Activated B cell treated with CpG ODN at 0.5 μM for 24 hours (primary cell): ENCODE data around the gene GJA8. TPM values are rescaled to one million over a fixed set of nuclear protein-coding genes. Genes with fewer than 3 reads are reported as not detected.
"Not testable (repeated sequence)": the region's sequence is repeated elsewhere in the genome, so short reads cannot be mapped to it uniquely, and the experiment has no call there.

Source experiments
- ATAC-seq: fragments of 200-7000 bp; cut with Tn5 transposase; one replicate; pipeline ENCODE4 v1.10.0; 2021; ENCODE audit warnings: low read depth, mild to moderate bottlenecking, moderate library complexity
- CTCF ChIA-PET: fragments of 350-600 bp; sonication (Branson Sonifier 250); formaldehyde crosslinking; loops from one replicate; lab custom pipeline; 2021; ENCODE audit warnings: antibody characterized with exemption; lab: Charles Lee
- POLR2A ChIA-PET: fragments of 350-600 bp; sonication (Branson Sonifier 250); formaldehyde crosslinking; loops from one replicate; lab custom pipeline; 2021; ENCODE audit warnings: antibody characterized with exemption; lab: Charles Lee
- DNase-seq: peaks from one replicate; pipeline ENCODE4 v3.0.0; 2022
- H3K27ac Mint-ChIP-seq: one replicate; pipeline ENCODE4 v1.8.0; 2020; ENCODE audit warnings: mixed read lengths
- H3K27me3 Mint-ChIP-seq: one replicate; pipeline ENCODE4 v1.8.0; 2021; ENCODE audit warnings: mixed read lengths
- H3K36me3 Mint-ChIP-seq: one replicate; pipeline ENCODE4 v1.8.0; 2021; ENCODE audit warnings: low read depth, mixed read lengths
- H3K4me1 Mint-ChIP-seq: one replicate; pipeline ENCODE4 v1.8.0; 2021; ENCODE audit warnings: mixed read lengths
- H3K4me3 Mint-ChIP-seq: one replicate; pipeline ENCODE4 v1.8.0; 2020; ENCODE audit warnings: mild to moderate bottlenecking, mixed read lengths
- H3K9me3 Mint-ChIP-seq: one replicate; pipeline ENCODE4 v1.8.0; 2020; ENCODE audit warnings: mixed read lengths
- intact Hi-C: fragments of 100-400 bp; cut with micrococcal nuclease; formaldehyde crosslinking; loops from one replicate; pipeline ENCODE4 v1.15.1; 2024
- total RNA-seq: library from RNA; stranded (reverse); gene quantifications from 2 replicates; pipeline ENCODE4 v1.2.3, GENCODE V29; 2022

Gene GJA8
- total RNA-seq, 1 donor from 2014 or later: not detected

DNA sequence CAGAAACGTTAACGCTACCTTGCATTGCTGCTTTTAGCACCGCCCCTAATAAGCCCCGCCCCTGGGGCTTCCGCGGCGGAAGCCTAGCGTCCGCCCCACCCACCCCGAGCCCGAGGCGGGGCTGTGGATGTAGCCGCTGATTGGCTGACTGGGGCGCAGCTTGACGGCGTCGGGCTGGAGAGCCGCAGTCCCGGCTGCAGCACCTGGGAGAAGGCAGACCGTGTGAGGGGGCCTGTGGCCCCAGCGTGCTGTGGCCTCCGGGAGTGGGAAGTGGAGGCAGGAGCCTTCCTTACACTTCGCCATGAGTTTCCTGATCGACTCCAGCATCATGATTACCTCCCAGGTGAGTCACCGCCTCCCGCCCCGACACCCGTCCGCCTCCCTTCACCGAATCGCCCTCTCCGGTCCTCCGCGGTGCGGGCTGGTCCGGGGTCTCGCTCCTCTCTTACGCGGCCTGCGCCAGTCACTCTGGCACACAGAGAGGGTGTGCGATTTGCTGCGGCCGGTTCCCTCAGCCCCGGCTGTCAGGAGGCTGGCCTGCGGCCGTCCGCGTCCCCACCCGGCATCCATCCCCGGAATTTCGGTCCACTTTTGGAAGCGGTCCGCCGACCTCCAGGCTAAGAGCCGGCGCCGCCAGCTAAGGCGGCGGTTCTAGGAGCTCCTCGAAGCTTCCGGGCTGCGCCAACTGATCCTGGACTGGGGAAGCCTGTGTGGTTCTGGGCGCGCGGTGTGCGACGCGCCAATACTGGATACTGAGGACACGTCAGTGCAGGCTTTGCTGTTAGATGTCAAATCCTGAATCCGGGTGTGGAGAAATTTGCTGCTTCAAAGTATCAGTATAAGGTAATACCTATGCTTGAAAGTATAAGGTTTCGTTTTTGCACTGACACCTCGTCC, 25.9 kb downstream of the GJA8 start, which contains the start of gene GPR89B:
Gene GPR89B (plus strand): TSS at position 185 of the 897 bp plus-strand sequence. CDS start 117 bp downstream, at position 302.
- ATAC-seq: peak; percentile 99
- H3K27ac Mint-ChIP-seq: peak within 1 kb of the TSS; percentile 68
- peak; percentile 86 for DNase-seq
- H3K4me1 Mint-ChIP-seq, intact Hi-C loops, POLR2A ChIA-PET, H3K9me3 Mint-ChIP-seq, CTCF ChIA-PET, H3K36me3 Mint-ChIP-seq, H3K27me3 Mint-ChIP-seq: not testable (repeated sequence)
- H3K4me3 Mint-ChIP-seq: peak within 1 kb of the TSS; percentile 84

DNA sequence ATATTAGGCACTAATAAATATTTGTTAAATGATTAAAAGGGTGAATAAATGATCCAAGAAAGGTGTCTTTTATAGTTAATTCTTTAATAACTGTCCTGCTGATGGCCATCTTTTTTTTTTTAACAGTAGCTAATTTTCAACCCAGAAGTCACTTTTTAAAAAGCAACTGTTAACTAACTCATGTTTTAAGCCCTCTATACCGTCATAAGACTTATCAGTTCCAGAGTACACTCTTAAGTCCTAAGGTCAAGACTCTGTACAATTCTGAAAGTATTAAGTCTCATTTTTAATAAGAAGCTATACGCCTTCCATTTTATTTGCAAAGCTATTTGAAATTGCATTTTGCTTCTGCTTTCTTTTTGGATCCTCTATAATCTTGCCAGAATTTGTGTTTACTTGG, 28.5 kb downstream of the GJA8 start:
- H3K9me3 Mint-ChIP-seq, H3K36me3 Mint-ChIP-seq, H3K27me3 Mint-ChIP-seq, H3K4me1 Mint-ChIP-seq, DNase-seq, CTCF ChIA-PET, H3K27ac Mint-ChIP-seq, H3K4me3 Mint-ChIP-seq, POLR2A ChIA-PET, intact Hi-C loops, ATAC-seq: not testable (repeated sequence)

DNA sequence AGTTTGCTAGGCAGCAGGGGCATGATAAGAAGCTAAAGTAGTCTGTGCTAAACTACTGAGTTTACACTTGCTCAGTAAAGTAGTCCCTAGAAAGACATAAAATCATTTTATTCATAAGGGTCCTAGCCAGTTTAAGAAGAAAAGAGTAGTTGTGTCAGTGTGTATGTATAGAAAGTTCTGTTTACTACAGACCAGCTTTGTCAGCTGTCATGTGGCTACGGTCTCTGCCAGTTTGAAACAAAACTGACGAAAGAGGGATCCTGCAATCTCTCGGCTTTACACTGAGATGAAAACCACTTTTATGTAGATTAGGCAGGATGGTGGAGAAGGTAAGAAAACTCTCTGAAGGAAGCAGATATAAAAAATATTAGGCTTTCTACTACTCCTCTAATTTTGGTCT, 32.7 kb downstream of the GJA8 start:
- DNase-seq, H3K27ac Mint-ChIP-seq, H3K9me3 Mint-ChIP-seq, CTCF ChIA-PET, H3K4me3 Mint-ChIP-seq, H3K4me1 Mint-ChIP-seq, intact Hi-C loops, ATAC-seq, POLR2A ChIA-PET, H3K27me3 Mint-ChIP-seq: not testable (repeated sequence)
- H3K36me3 Mint-ChIP-seq: peaks cover 12% of the 10 kb centered on the region

DNA sequence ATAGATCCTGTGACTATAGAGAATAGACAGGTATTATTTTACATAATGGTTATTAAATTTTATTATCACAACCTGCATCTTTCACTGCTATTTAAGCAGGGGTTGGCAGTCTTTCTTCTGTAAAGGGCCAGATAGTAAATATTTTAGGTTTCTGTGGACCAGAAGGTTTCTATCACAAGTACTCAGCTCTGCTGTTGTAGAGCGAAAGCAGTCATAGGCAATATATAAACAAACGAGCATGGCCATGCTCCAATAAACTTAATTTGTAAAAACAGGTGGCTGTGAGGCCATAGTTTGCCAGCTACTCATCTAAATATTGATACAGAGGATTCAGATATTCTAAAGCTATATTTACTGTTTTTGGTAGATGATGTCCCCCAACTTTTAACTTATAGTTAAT, 37.9 kb downstream of the GJA8 start:
- ATAC-seq, intact Hi-C loops: not testable (repeated sequence)

DNA sequence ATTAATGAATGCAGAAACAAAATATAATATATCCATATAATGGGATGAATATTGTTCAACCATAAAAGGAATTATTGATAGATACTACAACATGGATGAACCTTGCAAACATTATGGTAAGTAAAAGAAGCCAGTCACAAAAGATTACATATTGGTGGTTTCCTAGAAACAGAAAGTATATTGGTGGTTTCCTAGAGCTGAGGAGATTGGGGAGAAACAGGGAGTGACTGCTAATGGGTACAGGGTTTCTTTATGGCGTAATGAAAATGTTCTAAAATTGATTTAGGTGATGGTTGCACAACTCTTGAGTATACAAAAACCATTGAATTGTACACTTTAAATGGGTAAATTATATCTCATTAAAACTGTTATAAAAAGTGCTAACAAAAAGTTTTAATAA, 40.0 kb downstream of the GJA8 start:
- H3K27me3 Mint-ChIP-seq, ATAC-seq, CTCF ChIA-PET, H3K36me3 Mint-ChIP-seq, H3K27ac Mint-ChIP-seq, DNase-seq, intact Hi-C loops, H3K4me1 Mint-ChIP-seq, POLR2A ChIA-PET, H3K4me3 Mint-ChIP-seq, H3K9me3 Mint-ChIP-seq: not testable (repeated sequence)

More for the DNA sequence above, 37.9 kb downstream of the GJA8 start:
- H3K36me3 Mint-ChIP-seq: peaks cover 13% of the 10 kb centered on the region
- H3K4me1 Mint-ChIP-seq, POLR2A ChIA-PET, H3K27ac Mint-ChIP-seq, H3K9me3 Mint-ChIP-seq, CTCF ChIA-PET, H3K27me3 Mint-ChIP-seq, DNase-seq, H3K4me3 Mint-ChIP-seq: not testable (repeated sequence)

DNA sequence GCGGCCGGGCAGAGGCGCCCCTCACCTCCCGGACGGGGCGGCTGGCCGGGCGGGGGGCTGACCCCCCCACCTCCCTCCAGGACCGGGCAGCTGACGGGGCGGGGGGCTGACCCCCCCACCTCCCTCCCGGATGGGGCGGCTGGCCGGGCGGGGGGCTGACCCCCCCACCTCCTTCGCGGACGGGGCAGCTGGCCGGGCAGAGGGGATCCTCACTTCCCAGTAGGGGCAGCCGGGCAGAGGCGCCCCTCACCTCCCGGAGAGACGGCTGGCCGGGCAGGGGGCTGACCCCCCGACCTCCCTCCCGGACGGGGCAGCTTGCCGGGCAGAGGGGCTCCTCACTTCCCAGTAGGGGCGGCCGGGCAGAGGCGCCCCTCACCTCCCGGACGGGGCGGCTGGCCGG, 46.9 kb downstream of the GJA8 start:
- CTCF ChIA-PET, DNase-seq, H3K27ac Mint-ChIP-seq: not testable (repeated sequence)

More for the DNA sequence above, 46.9 kb downstream of the GJA8 start:
- H3K4me1 Mint-ChIP-seq, POLR2A ChIA-PET, ATAC-seq, H3K27me3 Mint-ChIP-seq, H3K4me3 Mint-ChIP-seq, H3K9me3 Mint-ChIP-seq, intact Hi-C loops, H3K36me3 Mint-ChIP-seq: not testable (repeated sequence)

Other genes with a start within 250 kb of the GJA8 start
- 6.9 and 10.5 TPM in 2 replicates for gene ACP6, start 232.3 kb upstream of the GJA8 start, total RNA-seq
- not detected in 2 replicates for gene GJA5, start 142.2 kb upstream of the GJA8 start, total RNA-seq
- gene GPR89B, start 25.6 kb downstream of the GJA8 start, total RNA-seq: 15.1 and 17.8 TPM in 2 replicates
- gene NBPF11, start 249.5 kb downstream of the GJA8 start, total RNA-seq: 25.5 and 28.7 TPM in 2 replicates